GM23248 (cell line): ENCODE data around the gene IBA57. TPM values are rescaled to one million over a fixed set of nuclear protein-coding genes. Genes with fewer than 3 reads are reported as not detected.

Experiments
- DNase-seq: peaks from one replicate; pipeline ENCODE4 v3.0.0-alpha.2; 2015
- H2AFZ ChIP-seq: fragments of 200-600 bp; sonication (generic); 2 replicates; pipeline ENCODE4 v1.6.1; 2016; ENCODE audit warnings: antibody characterized with exemption
- H3F3A ChIP-seq: fragments of 200-600 bp; sonication (generic); 2 replicates; pipeline ENCODE4 v1.6.1; 2016; ENCODE audit warnings: mild to moderate bottlenecking, antibody characterized with exemption, mixed run types; ENCODE audit not compliant: insufficient read depth
- H3K27ac ChIP-seq: fragments of 200-600 bp; sonication (generic); 2 replicates; pipeline ENCODE4 v1.5.1; 2016; ENCODE audit warnings: mild to moderate bottlenecking
- H3K27me3 ChIP-seq: fragments of 200-600 bp; sonication (generic); replicated peaks from 2 replicates; pipeline ENCODE4 v1.6.1; 2016; ENCODE audit warnings: mild to moderate bottlenecking; ENCODE audit not compliant: insufficient read depth
- H3K36me3 ChIP-seq: fragments of 200-600 bp; sonication (generic); 2 replicates; pipeline ENCODE4 v1.6.1; 2016; ENCODE audit warnings: low read depth, mild to moderate bottlenecking
- H3K4me1 ChIP-seq: fragments of 200-600 bp; sonication (generic); 2 replicates; pipeline ENCODE4 v1.6.1; 2016; ENCODE audit warnings: mild to moderate bottlenecking; ENCODE audit not compliant: insufficient read depth
- H3K4me2 ChIP-seq: fragments of 200-600 bp; sonication (generic); one replicate; pipeline ENCODE4 v1.6.1; 2016; ENCODE audit warnings: mild to moderate bottlenecking; ENCODE audit not compliant: unreplicated experiment
- H3K4me3 ChIP-seq: fragments of 200-600 bp; sonication (generic); 2 replicates; pipeline ENCODE4 v1.5.1; 2016; ENCODE audit warnings: mild to moderate bottlenecking
- H3K79me2 ChIP-seq: fragments of 200-600 bp; sonication (generic); 2 replicates; pipeline ENCODE4 v1.6.1; 2016; ENCODE audit warnings: mild to moderate bottlenecking; ENCODE audit not compliant: insufficient read depth
- H3K9ac ChIP-seq: fragments of 200-600 bp; sonication (generic); 2 replicates; pipeline ENCODE4 v1.6.1; 2016; ENCODE audit warnings: mild to moderate bottlenecking
- H3K9me2 ChIP-seq: fragments of 200-600 bp; sonication (generic); 2 replicates; pipeline ENCODE4 v1.6.1; 2016; ENCODE audit warnings: mixed run types, mild to moderate bottlenecking, moderate library complexity; ENCODE audit not compliant: insufficient read depth
- H3K9me3 ChIP-seq: fragments of 200-600 bp; sonication (generic); one replicate; pipeline ENCODE4 v1.6.1; 2017; ENCODE audit warnings: low read depth
- H4K20me1 ChIP-seq: fragments of 200-600 bp; sonication (generic); 2 replicates; pipeline ENCODE4 v1.6.0; 2016; ENCODE audit not compliant: insufficient read depth
- EZH2 ChIP-seq: fragments of 200-600 bp; sonication (generic); IDR thresholded peaks from 2 replicates; pipeline ENCODE4 v1.6.1; 2018; ENCODE audit warnings: antibody characterized with exemption, mild to moderate bottlenecking; ENCODE audit not compliant: insufficient read depth, poor library complexity, severe bottlenecking
- EZH2phosphoT487 ChIP-seq: fragments of 200-600 bp; sonication (generic); IDR thresholded peaks from 2 replicates; pipeline ENCODE4 v1.6.1; 2018; ENCODE audit warnings: antibody characterized with exemption, moderate library complexity, mild to moderate bottlenecking, low read depth; ENCODE audit not compliant: insufficient read depth
- WGBS, 2 experiments: methylation state at CpG; one replicate each; pipeline ENCODE4 v1.1.6; 2015 to 2017; ENCODE audit warnings: low lambda C conversion rate in 2 of 2, low coverage in 1 of 2; ENCODE audit errors: missing lambda C conversion rate in 2 of 2; 5-methylcytosine and 5-hydroxymethylcytosine counted together
- in situ Hi-C: fragments of 300-500 bp; cut with MboI; formaldehyde crosslinking; loops from 2 replicates; pipeline ENCODE4 v1.15.0; 2020
- polyA plus RNA-seq: library from polyadenylated mRNA; unstranded; fragments of >200 nt; fragmentation: Nextera tagmentation; extraction: Ambion mirVana; gene quantifications from 2 replicates; pipeline ENCODE4 v1.2.1, GENCODE V29; 2016
- total RNA-seq: library from RNA; depleted of rRNA; stranded (reverse); fragments of >200 nt; shearing (Covaris generic); gene quantifications from 2 replicates; pipeline ENCODE4 v1.2.3, GENCODE V29; 2014

IBA57 gene
- total and polyA plus RNA-seq, 2 experiments from 2014 or later, result 2.0 to 2.9 TPM

DNA sequence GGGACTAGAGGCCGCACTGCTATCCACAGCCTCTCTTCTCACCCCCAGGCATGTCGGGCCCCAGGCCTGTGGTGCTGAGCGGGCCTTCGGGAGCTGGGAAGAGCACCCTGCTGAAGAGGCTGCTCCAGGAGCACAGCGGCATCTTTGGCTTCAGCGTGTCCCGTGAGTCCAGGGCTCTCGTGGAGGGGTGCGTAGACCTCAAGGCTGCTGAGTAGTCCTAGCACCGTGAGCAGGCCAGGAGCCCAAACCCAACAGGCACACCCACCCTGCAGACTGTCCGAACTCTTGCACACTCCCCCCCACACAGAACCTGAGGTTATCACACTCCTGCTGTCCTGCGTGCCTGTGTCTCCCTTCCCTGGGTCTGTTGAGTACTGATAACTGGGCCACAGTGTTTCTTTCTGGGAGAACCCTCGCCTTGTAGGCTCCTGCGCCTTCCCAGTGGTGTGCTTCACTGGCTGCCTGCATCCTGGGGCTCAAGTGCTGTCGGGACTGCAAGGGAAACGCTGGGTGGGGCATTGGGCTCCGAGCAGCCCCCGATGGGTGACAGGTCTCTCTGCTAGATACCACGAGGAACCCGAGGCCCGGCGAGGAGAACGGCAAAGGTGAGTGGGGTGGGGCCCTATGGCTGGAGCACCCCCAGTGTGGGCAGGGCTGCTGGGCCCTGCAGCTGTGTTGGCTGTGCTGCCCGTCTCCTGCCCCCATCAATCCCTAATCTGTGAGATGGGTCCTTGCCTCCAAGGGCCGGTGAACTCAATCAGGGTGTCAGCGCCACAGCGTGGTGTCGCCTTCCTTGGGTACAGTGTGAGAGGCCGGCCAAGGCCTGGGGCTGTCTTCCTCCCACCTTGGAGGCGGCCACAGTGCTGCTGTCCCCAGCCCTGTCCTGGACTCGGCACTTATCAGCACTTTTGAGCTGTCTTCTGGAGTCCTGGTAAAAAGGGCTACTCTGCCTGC, 19.9 kb upstream of the IBA57 start:
- peaks cover 37% of the 10 kb centered on the region for H3K4me1 ChIP-seq
- H3K9me2 ChIP-seq, result no peaks in the 10 kb centered on the region
- no peak overlapping the region for H2AFZ ChIP-seq
- peaks cover 94% of the 10 kb centered on the region for H3K79me2 ChIP-seq
- TF ChIP-seq EZH2 (no peak), EZH2phosphoT487 (no peak)
- no peak overlapping the region for H3K9ac ChIP-seq
- no peaks in the 10 kb centered on the region for H3K36me3 ChIP-seq
- H3K4me2 ChIP-seq, result no peak overlapping the region
- 89 to 90% methylated on average over 31 of the region's 31 CpGs for WGBS, 2 experiments
- DNase-seq, result no peak
- H3K4me3 ChIP-seq, result no peak overlapping the region
- peaks cover 24% of the 10 kb centered on the region; the same call in 1 of the 2 replicates for H4K20me1 ChIP-seq
- H3K27me3 ChIP-seq, result no peaks in the 10 kb centered on the region
- H3K9me3 ChIP-seq, result no peaks in the 10 kb centered on the region
- H3F3A ChIP-seq, result no peaks in the 10 kb centered on the region
- in situ Hi-C loops, result no loop called here
- H3K27ac ChIP-seq, result no peak overlapping the region

DNA sequence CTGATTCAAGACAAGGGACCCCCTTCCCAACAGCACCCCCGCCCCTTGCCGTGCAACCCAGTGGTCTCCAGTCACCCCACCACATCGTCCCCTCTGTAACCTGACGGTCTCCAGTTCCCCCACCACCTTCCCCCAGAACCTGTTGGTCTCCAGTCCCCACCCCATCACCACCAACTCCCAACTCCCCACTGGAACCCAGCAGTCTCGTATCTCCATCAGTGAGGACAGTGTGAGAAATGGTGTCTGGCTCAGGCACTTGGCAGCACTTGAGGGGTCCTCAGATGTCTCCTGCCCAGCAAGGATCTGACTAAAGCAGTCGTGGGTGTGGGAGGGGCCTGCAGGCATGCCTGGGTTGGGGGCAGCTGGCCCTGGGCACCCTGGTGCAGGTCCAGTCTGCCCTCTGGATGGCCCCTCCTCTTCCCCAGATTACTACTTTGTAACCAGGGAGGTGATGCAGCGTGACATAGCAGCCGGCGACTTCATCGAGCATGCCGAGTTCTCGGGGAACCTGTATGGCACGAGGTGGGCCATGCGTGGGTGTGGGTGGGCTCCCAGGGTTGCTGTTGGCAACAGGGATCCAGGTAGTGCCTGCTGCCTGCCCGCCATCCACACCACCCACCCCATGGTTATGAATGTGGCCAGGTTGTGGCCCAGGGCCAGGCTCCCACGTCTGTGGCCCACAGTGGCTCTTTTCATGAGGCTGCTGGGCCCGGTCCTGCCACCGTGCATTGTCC, 19.0 kb upstream of the IBA57 start:
- Histone ChIP-seq H4K20me1 (peaks cover 24% of the 10 kb centered on the region; the same call in 1 of the 2 replicates), H3K4me1 (peaks cover 42% of the 10 kb centered on the region)
- in situ Hi-C loops, result no loop called here

DNA sequence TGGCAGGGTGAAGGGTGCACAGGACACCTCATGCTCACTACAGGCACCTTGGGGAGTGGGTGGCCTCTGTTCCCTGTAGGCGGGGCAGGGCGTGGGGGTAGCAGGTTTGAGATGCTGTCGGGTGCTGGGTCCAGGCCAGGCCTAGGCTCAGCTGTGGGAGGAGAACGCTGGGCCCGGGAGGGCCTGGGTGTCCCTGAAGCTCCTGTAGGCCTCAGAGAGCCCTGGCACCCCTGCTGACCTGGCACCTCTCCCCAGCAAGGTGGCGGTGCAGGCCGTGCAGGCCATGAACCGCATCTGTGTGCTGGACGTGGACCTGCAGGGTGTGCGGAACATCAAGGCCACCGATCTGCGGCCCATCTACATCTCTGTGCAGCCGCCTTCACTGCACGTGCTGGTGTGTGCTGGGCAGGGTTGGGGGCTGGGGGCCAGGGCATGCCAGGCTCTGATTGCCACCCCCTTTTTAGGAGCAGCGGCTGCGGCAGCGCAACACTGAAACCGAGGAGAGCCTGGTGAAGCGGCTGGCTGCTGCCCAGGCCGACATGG, 18.4 kb upstream of the IBA57 start:
- Histone ChIP-seq H3K4me3 (no peak overlapping the region), H3K4me2 (no peak overlapping the region), H3K9ac (no peak overlapping the region), H3K36me3 (no peaks in the 10 kb centered on the region), H4K20me1 (peaks cover 23% of the 10 kb centered on the region; the same call in 1 of the 2 replicates), H3K27ac (no peak overlapping the region), H3K79me2 (peaks cover 79% of the 10 kb centered on the region), H3K9me3 (no peaks in the 10 kb centered on the region), H3K9me2 (no peaks in the 10 kb centered on the region), H3K27me3 (no peaks in the 10 kb centered on the region), H2AFZ (no peak overlapping the region), H3F3A (no peaks in the 10 kb centered on the region; the same call in 1 of the 2 replicates), H3K4me1 (peaks cover 37% of the 10 kb centered on the region)
- 92 to 94% methylated on average over 20 of the region's 20 CpGs for WGBS, 2 experiments
- no peak for DNase-seq
- in situ Hi-C loops, result no loop called here
- TF ChIP-seq EZH2phosphoT487 (no peak), EZH2 (no peak)

More for the DNA sequence above, 19.0 kb upstream of the IBA57 start:
- no peaks in the 10 kb centered on the region for H3K9me2 ChIP-seq
- no peak overlapping the region for H3K4me2 ChIP-seq
- H3K27ac ChIP-seq, result no peak overlapping the region
- H3K9ac ChIP-seq, result no peak overlapping the region
- peaks cover 86% of the 10 kb centered on the region for H3K79me2 ChIP-seq
- H3K4me3 ChIP-seq, result no peak overlapping the region
- no peaks in the 10 kb centered on the region for H3K27me3 ChIP-seq
- no peak for TF ChIP-seq EZH2
- TF ChIP-seq EZH2phosphoT487, result no peak
- no peaks in the 10 kb centered on the region for H3K36me3 ChIP-seq
- no peak overlapping the region for H2AFZ ChIP-seq
- no peak for DNase-seq
- H3F3A ChIP-seq, result no peaks in the 10 kb centered on the region; the same call in 1 of the 2 replicates
- no peaks in the 10 kb centered on the region for H3K9me3 ChIP-seq
- WGBS, 2 experiments, result 85% methylated on average over 18 of the region's 18 CpGs

DNA sequence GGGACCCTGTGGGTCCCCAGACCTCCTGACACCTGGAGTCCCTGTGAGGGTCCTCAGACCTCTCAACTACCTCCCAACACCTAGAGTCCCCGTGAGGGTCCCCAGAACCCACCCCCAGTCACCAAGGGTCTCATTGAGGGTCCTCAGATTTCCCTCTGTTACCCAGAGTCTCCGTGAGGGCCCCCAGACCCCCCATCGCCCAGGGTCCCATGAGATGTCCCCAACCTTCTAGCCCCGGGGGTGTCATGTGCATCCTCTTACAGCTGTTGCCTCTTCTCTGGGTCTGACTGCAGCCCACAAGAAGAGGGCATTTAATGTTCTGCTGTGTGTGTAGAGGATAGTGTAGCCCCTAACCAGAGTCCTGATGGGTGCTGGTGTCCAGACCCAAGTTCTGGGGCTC, 17.8 kb upstream of the IBA57 start:
- TF ChIP-seq EZH2phosphoT487 (no peak), EZH2 (no peak)
- peaks cover 18% of the 10 kb centered on the region; the same call in 1 of the 2 replicates for H4K20me1 ChIP-seq
- H2AFZ ChIP-seq, result no peak overlapping the region
- peaks cover 31% of the 10 kb centered on the region for H3K4me1 ChIP-seq
- no peaks in the 10 kb centered on the region for H3K9me2 ChIP-seq
- in situ Hi-C loops, result no loop called here
- WGBS, 2 experiments, result 74 to 83% methylated on average over 4 of the region's 4 CpGs
- H3K4me3 ChIP-seq, result no peak overlapping the region
- no peaks in the 10 kb centered on the region for H3K27me3 ChIP-seq
- H3K36me3 ChIP-seq, result no peaks in the 10 kb centered on the region
- no peak overlapping the region for H3K9ac ChIP-seq
- H3K79me2 ChIP-seq, result peaks cover 74% of the 10 kb centered on the region
- no peaks in the 10 kb centered on the region for H3K9me3 ChIP-seq
- no peak overlapping the region for H3K27ac ChIP-seq
- H3K4me2 ChIP-seq, result no peak overlapping the region
- no peak for DNase-seq
- H3F3A ChIP-seq, result no peaks in the 10 kb centered on the region; the same call in 1 of the 2 replicates
